Upper lobe of left lung (tissue), 6 donors: ENCODE data around the gene COL23A1. TPM values are rescaled to one million over a fixed set of nuclear protein-coding genes. Genes with fewer than 3 reads are reported as not detected.

Experiments
- ATAC-seq, 2 donors: fragments of 200-7000 bp; cut with Tn5 transposase; one replicate each; pipeline ENCODE4 v1.9.1; 2022; ENCODE audit warnings: mild to moderate bottlenecking in 2 of 2, moderate library complexity in 2 of 2; ENCODE audit not compliant: low FRiP score in 2 of 2
- DNase-seq, 2 donors: peaks; one replicate each; pipeline ENCODE4 v3.0.0-alpha.2; 2019 to 2020
- H3K27ac ChIP-seq, 4 donors: fragments of 200-600 bp; sonication (generic); one replicate each; pipeline ENCODE4 v1.5.1; 2016 to 2019
- H3K27me3 ChIP-seq, 4 donors: fragments of 200-600 bp; sonication (generic); one replicate each; pipeline ENCODE4 v1.5.1; 2017 to 2019
- H3K36me3 ChIP-seq, 4 donors: fragments of 200-600 bp; sonication (generic); one replicate each; pipeline ENCODE4 v1.5.1; 2016 to 2019
- H3K4me1 ChIP-seq, 4 donors: fragments of 200-600 bp; sonication (generic); one replicate each; pipeline ENCODE4 v1.5.1; 2018 to 2019
- H3K4me3 ChIP-seq, 4 donors: fragments of 200-600 bp; sonication (generic); one replicate each; pipeline ENCODE4 v1.5.1; 2017 to 2019; ENCODE audit warnings: mild to moderate bottlenecking in 2 of 4, moderate library complexity in 1 of 4
- H3K9me3 ChIP-seq, 4 donors: fragments of 200-600 bp; sonication (generic); one replicate each; pipeline ENCODE4 v1.5.1; 2018 to 2019
- EP300 ChIP-seq, 4 donors: sonication (generic); formaldehyde crosslinking; IDR thresholded peaks; one replicate each; pipeline ENCODE4 v1.5.1; 2017; ENCODE audit warnings: antibody characterized with exemption in 4 of 4, control low read depth in 2 of 4
- POLR2A ChIP-seq, 4 donors: fragments of 450-650 bp; IDR thresholded peaks; one replicate each; pipeline ENCODE4 v1.5.1; 2016 to 2017; ENCODE audit warnings: antibody characterized with exemption in 4 of 4, mild to moderate bottlenecking in 2 of 4
- POLR2AphosphoS5 ChIP-seq, 2 donors: sonication (generic); formaldehyde crosslinking; IDR thresholded peaks; one replicate each; pipeline ENCODE4 v1.5.1; 2017; ENCODE audit warnings: antibody characterized with exemption in 2 of 2
- WGBS, 2 donors: methylation state at CpG; one replicate each; pipeline ENCODE4 v1.1.5; 2017 to 2018; 5-methylcytosine and 5-hydroxymethylcytosine counted together
- total RNA-seq, 6 donors: library from RNA; depleted of rRNA in 4 of 6; stranded (reverse); fragments of >200 nt in 4 of 6; gene quantifications; one replicate each; pipeline versions ENCODE4 v1.1.0 to v1.2.1, GENCODE V29; 2016 to 2021
- TF ChIP-seq, protein P1 (sequence below), 6 experiments: fragments of 450-650 bp in 4 of 6; fragments of 200-600 bp in 2 of 6; sonication (generic) in 2 of 6; IDR thresholded peaks; one replicate each; pipeline ENCODE4 v1.5.1; 2016 to 2019; ENCODE audit warnings: antibody characterized with exemption in 6 of 6
- donor health status: DM: no; HTN: no; CAD: no; lungs with moderate emphysema.
- donor health status: DM: no; HTN: yes; CAD: no; lungs with severe emphysema.

COL23A1 gene
- total RNA-seq, 6 donors from 2014 or later: 0.61 to 3.1 (median 1.5) TPM

- peaks cover 15 to 55% (median 45%) of the 10 kb centered on the region in 4 donors for H3K36me3 ChIP-seq
- peaks cover 24 to 40% (median 30%) of the 10 kb centered on the region in 4 donors for H3K4me1 ChIP-seq
Measured at GRCh38 chr5:178622679-178623247, 32.6 kb upstream of the COL23A1 start.

GRCh38 chr5:178619390-178619789 lies 29.2 kb upstream of the COL23A1 start:
- WGBS, 2 donors: 42 to 48% methylated on average over 1 of the region's 1 CpG
- H3K4me3 ChIP-seq: no peak overlapping the region
- ATAC-seq: no peak
- H3K9me3 ChIP-seq: peaks cover 0 to 4% (median 0%) of the 10 kb centered on the region in 4 donors
- no peak for TF ChIP-seq POLR2A (IDR thresholded peaks at IDR 0.05)
- TF ChIP-seq, protein P1, sequence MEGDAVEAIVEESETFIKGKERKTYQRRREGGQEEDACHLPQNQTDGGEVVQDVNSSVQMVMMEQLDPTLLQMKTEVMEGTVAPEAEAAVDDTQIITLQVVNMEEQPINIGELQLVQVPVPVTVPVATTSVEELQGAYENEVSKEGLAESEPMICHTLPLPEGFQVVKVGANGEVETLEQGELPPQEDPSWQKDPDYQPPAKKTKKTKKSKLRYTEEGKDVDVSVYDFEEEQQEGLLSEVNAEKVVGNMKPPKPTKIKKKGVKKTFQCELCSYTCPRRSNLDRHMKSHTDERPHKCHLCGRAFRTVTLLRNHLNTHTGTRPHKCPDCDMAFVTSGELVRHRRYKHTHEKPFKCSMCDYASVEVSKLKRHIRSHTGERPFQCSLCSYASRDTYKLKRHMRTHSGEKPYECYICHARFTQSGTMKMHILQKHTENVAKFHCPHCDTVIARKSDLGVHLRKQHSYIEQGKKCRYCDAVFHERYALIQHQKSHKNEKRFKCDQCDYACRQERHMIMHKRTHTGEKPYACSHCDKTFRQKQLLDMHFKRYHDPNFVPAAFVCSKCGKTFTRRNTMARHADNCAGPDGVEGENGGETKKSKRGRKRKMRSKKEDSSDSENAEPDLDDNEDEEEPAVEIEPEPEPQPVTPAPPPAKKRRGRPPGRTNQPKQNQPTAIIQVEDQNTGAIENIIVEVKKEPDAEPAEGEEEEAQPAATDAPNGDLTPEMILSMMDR (IDR thresholded peaks at IDR 0.05): no peak
- TF ChIP-seq POLR2AphosphoS5 (IDR thresholded peaks at IDR 0.05): no peak
- TF ChIP-seq EP300 (IDR thresholded peaks at IDR 0.05): no peak
- H3K36me3 ChIP-seq: peaks cover 39 to 88% (median 70%) of the 10 kb centered on the region in 4 donors
- peaks cover 17 to 24% (median 19%) of the 10 kb centered on the region in 4 donors for H3K4me1 ChIP-seq
- H3K27me3 ChIP-seq: no peaks in the 10 kb centered on the region
- no peak for DNase-seq
- no peak overlapping the region for H3K27ac ChIP-seq

More at GRCh38 chr5:178622679-178623247, 32.6 kb upstream of the COL23A1 start:
- Histone ChIP-seq H3K27me3 (no peaks in the 10 kb centered on the region), H3K9me3 (peaks cover 0 to 4% (median 0%) of the 10 kb centered on the region in 4 donors), H3K27ac (no peak overlapping the region), H3K4me3 (no peak overlapping the region)
- TF ChIP-seq EP300 (IDR thresholded peaks at IDR 0.05) (no peak), POLR2A (IDR thresholded peaks at IDR 0.05) (no peak), POLR2AphosphoS5 (IDR thresholded peaks at IDR 0.05) (no peak)
- TF ChIP-seq, protein P1 (IDR thresholded peaks at IDR 0.05): no peak
- WGBS, 2 donors: 81 to 91% methylated on average over 4 of the region's 4 CpGs
- ATAC-seq (no peak), DNase-seq (no peak)

GRCh38 chr5:178612299-178612698 lies 22.1 kb upstream of the COL23A1 start:
- TF ChIP-seq POLR2A (IDR thresholded peaks at IDR 0.05) (no peak), POLR2AphosphoS5 (IDR thresholded peaks at IDR 0.05) (no peak), EP300 (IDR thresholded peaks at IDR 0.05) (no peak)
- TF ChIP-seq, protein P1 (IDR thresholded peaks at IDR 0.05): no peak

DNA sequence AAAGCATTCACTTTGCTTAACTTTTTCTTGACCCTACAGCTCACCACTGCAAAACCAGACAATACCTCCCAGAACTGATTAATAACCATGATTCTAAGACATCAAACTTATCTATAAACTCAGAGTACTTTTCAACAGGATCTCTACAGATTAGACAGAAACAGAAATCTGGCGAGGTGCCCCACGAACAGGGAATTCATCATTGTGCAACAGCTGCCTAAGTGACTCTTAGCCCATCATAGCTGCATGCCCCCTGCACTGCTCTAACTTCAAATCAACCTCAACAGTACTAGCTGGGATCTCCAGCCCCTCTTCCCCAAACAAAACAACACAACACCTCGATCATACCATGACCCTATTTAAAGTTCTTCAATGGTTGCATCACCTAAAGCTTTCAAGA lies 16.1 kb upstream of the COL23A1 start:
- H3K4me3 ChIP-seq: no peak overlapping the region

More at GRCh38 chr5:178612299-178612698, 22.1 kb upstream of the COL23A1 start:
- H3K4me3 ChIP-seq: no peak overlapping the region
- ATAC-seq (no peak), DNase-seq (no peak)
- H3K9me3 ChIP-seq: no peaks in the 10 kb centered on the region
- 79 to 84% methylated on average over 7 of the region's 7 CpGs for WGBS, 2 donors
- H3K4me1 ChIP-seq: no peaks in the 10 kb centered on the region
- no peak overlapping the region for H3K27ac ChIP-seq
- H3K36me3 ChIP-seq: peaks cover 71 to 99% (median 88%) of the 10 kb centered on the region in 4 donors
- H3K27me3 ChIP-seq: no peaks in the 10 kb centered on the region

DNA sequence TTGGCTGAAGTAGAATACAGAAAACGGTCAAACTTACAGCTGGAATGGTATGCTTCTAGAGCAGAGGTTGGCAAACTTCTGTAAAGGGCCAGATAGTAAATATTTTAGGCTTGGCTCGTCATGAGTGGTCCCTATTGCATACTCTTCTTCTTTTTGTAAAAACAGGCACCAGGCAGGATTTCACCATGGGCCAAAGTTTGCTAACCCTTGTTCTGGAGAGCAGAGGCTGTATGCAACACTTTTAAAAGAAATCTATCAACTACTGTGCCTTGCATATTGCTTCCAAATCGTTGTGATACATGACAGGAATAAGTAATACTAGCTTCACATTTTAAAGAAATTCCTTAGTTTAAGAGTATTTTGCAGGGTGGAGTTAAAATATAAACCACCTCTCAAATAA lies 15.6 kb upstream of the COL23A1 start:
- Histone ChIP-seq H3K27ac (no peak overlapping the region), H3K27me3 (no peaks in the 10 kb centered on the region), H3K9me3 (no peaks in the 10 kb centered on the region), H3K4me1 (peaks cover 0 to 4% (median 0%) of the 10 kb centered on the region in 4 donors), H3K4me3 (no peak overlapping the region), H3K36me3 (peaks cover 41 to 100% (median 89%) of the 10 kb centered on the region in 4 donors)
- 74 to 89% methylated on average over 3 of the region's 3 CpGs for WGBS, 2 donors
- TF ChIP-seq, protein P1 (IDR thresholded peaks at IDR 0.05): no peak
- TF ChIP-seq POLR2AphosphoS5 (IDR thresholded peaks at IDR 0.05): no peak
- no peak for TF ChIP-seq POLR2A (IDR thresholded peaks at IDR 0.05)
- no peak for TF ChIP-seq EP300 (IDR thresholded peaks at IDR 0.05)
- no peak for ATAC-seq
- no peak for DNase-seq

More for the DNA sequence above, 16.1 kb upstream of the COL23A1 start:
- H3K27ac ChIP-seq: no peak overlapping the region
- TF ChIP-seq EP300 (IDR thresholded peaks at IDR 0.05): no peak
- peaks cover 0 to 4% (median 0%) of the 10 kb centered on the region in 4 donors for H3K4me1 ChIP-seq
- no peak for ATAC-seq
- no peak for DNase-seq
- peaks cover 46 to 100% (median 93%) of the 10 kb centered on the region in 4 donors for H3K36me3 ChIP-seq
- H3K9me3 ChIP-seq: no peaks in the 10 kb centered on the region
- 66 to 79% methylated on average over 3 of the region's 3 CpGs for WGBS, 2 donors
- no peaks in the 10 kb centered on the region for H3K27me3 ChIP-seq
